Measurements from ENCODE around the gene VWA1.
"Not testable (repeated sequence)": the region's sequence is repeated elsewhere in the genome, so short reads cannot be mapped to it uniquely, and the experiment has no call there.

Gene VWA1

DNA sequence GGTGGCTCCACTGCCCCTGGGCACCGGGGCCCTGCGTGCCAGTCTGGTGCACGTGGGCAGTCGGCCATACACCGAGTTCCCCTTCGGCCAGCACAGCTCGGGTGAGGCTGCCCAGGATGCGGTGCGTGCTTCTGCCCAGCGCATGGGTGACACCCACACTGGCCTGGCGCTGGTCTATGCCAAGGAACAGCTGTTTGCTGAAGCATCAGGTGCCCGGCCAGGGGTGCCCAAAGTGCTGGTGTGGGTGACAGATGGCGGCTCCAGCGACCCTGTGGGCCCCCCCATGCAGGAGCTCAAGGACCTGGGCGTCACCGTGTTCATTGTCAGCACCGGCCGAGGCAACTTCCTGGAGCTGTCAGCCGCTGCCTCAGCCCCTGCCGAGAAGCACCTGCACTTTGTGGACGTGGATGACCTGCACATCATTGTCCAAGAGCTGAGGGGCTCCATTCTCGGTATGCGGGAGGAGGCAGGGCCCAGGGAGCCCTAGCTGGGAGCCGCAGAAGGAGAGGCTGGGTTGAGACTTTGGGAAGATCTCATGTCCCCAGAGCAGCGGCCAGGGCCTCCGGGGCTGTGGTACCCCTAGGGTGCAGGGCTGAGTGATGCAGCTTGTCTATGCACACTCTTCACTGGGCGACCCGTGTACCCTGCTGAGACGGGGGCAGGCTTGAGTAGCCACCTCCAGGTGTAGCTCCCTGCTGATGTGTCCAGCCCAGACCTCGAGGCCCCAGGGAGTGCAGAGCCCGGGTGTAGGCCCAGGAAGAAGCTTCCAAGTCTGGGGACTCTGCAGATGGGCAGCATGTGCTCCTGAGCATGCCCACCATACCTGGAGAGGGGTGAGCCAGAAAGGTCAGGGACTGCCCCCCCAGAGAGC is 1.8 kb downstream of the VWA1 start:
- DNase-seq (ENCODE audit: low spot score): no peak

DNA sequence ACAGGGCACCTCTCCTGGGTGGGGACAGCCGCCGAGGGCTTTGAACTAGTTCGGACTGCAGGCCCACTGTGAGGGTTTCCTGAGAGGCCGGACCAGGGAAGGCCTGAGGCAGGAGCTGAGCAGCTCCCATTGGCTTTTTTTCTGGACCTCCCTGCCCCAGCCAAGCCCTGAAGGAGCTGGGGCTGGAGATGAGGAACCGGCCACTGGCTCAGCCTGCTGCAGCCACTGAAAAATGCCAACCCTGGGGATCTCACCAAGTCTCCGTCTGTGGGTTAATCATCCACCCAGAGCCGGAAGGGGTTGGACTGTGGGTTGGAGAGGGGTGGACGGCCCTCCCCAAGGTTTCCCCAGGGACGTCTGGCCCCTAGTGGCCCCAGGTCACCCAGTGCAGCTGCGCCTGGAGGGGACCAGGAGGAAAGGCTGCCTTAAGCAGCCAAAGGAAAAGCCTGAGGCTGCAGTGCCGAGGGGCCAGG is 2.5 kb downstream of the VWA1 start:
- DNase-seq (ENCODE audit: low spot score): no peak

DNA sequence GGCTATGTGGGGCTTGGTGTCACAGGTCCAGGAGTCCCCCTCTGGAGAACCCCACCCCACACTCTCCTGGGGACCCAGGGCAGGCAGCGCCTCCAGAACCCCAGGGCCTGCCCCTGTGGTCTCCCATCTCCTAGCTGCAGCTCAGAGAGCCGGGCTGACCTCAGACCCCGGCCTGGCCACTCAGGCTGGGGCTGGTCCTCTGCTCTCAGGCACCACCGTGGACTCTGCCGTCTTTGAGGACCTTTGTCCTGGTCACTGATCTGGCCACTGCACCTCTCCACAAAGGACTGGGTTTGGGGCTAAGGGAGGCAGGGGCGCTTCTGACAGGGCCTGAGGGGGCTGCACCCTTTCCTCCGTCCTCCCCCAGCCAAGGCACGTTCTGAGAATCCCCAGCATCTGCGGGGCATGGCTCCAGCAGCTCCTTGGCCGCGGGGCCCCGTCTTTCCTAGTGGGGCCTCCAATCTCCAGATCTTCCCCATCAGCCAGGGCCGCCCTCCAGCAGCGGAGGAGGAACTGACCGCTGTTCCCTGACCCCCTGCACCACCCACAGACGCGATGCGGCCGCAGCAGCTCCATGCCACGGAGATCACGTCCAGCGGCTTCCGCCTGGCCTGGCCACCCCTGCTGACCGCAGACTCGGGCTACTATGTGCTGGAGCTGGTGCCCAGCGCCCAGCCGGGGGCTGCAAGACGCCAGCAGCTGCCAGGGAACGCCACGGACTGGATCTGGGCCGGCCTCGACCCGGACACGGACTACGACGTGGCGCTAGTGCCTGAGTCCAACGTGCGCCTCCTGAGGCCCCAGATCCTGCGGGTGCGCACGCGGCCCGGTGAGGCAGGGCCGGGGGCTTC is 3.3 kb downstream of the VWA1 start:
- no peak for DNase-seq (ENCODE audit: low spot score)

DNA sequence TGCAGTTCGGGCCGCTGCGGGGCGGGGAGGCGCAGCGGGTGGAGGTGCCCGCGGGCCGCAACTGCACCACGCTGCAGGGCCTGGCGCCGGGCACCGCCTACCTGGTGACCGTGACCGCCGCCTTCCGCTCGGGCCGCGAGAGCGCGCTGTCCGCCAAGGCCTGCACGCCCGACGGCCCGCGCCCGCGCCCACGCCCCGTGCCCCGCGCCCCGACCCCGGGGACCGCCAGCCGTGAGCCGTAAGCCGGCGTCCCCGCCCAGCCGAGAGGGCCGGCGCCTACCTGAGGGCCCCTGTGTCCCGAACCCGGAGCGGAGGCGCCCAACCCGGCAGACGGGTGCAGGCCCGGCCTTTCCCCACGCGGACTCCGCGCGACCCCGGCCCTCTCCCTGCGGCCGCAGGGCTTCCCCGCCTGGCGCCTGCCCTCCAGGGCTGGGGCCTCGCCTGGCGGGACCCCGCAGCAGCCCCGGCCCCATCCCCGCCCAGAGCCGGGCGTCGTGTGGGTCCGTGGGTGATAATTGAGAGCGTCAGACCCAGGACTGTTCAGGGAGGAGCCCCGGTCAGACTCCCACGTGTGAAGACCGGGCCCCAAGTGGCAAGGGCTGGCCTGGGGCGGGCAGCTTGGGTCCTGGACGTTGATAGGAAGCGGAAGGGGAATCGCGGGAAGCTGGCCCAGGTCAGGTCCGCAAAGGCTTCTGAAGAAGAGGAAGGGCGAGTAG is 4.2 kb downstream of the VWA1 start:
- DNase-seq (ENCODE audit: low spot score): no peak

DNA sequence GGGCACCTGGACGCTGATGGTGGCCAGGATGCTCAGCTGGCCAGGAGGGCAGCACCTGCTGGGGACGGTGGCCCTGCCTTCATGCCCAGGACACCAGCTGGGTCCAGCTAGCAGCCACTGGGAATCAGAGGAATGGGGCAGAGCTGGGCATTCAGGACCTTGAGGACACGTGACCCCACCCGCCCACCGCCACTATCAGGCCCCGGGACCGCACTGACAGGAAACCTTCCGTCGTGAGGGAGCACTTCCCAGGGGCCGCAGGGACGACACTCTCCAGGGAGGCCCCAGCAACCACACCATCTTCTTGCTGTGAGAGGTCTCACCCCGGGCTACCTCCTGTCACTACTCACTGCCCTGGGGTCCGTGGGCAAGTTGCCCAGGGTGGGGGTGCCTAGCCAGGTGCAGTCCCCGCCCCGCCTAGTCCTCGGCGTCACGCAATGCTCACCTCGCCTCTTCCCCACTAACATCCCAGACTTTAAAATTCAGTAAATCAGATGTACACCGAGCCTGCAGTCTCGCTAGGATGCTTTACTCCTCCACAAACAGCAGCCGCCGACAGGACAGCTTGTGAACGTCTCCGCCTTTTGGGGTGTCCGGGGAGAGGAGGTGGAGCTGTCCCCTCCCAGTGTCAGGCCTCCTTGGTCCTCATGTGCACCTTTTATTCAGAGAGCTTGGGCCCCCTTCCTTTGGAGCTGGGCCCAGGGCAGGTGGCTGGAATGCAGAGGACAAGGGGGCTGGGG is 4.9 kb downstream of the VWA1 start:
- DNase-seq (ENCODE audit: low spot score): no peak

DNA sequence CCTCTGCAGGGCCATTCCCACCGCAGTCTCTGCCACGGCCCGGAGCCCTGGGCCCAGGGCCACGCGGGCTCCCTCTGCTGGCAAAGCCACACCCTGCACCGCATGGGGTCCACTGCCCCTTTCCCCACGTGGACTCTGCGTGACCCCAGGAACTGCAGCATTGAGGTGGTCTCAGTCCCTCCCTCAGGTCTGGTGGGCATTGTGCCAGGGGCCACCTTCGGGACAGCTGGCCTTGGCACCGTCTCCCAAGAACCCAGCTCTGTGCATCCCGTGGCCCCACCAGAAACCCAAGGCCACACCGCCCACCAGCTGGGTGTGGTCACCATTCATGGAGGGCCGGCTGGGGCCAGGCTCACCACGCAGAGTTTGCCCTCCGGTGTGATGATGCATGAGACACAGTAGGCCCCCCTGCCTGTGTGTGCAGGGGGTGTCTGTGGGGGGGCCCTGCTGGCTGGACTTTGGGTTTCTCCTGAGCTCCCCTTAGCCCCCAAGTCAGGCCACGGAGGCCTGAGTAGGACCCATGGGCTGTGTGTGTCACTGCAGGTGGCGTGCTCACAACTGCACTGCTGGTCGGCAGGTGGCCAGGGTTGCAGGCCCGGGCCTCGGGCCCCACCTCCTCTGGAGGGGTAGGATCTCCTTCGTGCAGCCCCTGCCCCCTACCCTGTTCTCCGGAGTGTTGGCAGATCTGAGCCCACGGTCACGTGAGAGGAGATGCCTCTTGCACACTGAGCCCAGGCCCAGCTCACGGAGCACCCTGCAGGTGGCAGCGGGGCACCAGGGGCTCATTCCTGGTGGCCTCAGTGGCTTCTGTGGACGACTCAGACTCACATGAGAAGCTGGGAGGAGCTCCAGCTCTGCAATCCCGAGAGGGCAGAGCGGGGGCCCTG is 5.8 kb downstream of the VWA1 start:
- peak; percentile 91 for DNase-seq (ENCODE audit: low spot score)

DNA sequence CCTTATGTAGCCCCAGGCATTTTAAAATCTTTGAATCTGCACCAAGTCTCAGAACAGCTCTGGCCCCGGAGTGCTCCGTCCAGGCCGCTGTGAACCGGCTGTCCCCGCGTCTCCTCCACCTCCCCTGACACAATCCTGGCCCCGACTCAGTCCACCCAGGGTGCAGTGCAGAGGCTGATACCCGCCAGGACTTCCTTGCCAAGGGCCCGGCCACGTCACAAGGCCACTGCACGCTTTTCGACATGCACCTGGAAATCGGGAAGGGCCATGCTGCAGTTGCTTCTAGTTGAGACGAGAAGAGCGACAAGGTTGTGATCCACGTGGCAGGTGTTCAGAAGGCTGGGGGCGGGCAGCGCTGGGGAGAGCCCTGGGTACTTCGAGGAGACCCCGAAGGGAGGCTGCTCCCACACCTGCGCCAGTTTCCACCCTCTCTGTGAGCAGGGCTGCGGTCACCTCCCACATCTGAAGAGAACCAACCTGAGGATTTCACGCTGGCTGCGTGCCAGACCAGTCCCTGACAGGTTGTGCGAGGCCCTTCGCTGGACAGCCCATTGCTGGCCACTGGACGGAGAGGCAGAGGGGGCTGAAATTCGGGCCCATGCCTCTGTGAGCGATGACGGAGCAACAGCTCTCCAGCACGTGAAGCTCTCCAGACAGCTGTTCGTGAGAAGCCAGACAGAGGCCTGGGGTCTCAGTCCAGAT is 6.7 kb downstream of the VWA1 start:
- no peak for DNase-seq (ENCODE audit: low spot score)

DNA sequence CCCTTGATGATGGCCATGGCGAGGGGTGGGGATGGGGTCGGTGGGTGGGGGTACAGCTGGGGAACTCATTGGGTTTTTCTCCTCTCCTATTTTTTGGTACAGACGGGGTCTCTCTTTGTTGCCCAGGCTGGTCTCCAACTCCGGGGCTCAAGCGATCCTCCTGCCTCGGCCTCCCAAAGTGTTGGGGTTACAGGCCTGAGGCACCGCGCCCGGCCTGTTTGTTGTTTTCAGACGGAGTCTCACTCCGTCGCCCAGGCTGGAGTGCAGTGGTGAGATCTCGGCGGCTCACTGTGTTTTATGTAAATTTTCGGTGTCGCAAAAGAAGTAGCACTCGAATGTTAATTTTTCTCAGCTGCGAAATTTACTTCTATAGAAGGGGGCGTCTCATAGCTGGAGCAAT is 11.1 kb downstream of the VWA1 start:
- not testable (repeated sequence) for DNase-seq (ENCODE audit: low spot score)

DNA sequence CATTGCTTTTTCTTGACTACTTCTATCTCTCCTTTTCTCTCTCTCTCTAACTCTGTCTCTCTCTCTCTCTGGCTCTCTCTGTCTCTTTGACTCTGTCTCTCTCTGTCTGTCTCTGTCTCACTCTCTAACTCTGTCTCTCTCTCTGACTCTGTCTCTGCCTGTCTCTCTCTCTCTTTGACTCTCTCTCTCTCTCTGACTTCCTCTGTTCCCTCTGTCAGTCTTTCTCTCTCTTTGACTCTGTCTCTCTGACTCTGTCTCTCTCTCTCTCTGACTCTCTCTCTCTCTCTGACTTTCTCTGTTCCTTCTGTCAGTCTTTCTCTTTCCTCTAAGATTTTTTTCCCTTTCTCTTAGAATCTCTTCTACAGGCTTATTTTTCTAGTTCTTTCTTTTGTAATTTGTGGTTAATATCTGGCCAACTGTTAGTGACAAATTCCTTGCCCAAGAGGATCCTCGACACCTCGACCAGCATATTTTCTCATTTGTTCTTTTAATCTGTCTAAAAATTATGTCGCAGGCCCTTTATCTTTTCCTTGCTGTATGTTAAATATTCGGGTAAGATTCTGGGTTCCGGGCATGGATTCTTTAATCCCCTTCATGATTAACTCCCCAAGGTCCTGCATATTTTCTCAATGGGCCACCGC is 13.7 kb downstream of the VWA1 start, which contains the start of gene ATAD3C:
Gene ATAD3C, plus strand, starts transcription at position 591 of the 641 bp plus-strand sequence. CDS start 995 bp downstream, outside the sequence.
- no peak for DNase-seq (ENCODE audit: low spot score)

DNA sequence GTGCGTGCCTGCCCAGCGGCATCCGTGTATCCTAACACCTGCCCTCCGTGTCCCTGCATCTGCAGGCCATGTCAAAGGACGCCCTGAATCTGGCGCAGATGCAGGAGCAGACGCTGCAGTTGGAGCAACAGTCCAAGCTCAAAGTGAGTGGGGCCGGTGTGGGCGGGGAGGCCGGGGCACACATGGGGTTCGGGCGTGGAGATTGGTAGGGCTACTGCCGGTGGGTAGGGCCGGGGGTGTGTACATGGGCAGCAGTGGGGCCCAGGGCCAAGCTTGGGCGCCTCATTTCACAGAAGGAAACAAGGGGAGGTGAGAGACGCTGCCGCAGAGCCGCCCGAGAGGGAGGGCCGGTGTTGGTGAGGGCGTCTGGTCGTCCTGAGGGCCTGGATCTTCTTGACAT is 15.1 kb downstream of the VWA1 start:
- not testable (repeated sequence) for DNase-seq (ENCODE audit: low spot score)

DNA sequence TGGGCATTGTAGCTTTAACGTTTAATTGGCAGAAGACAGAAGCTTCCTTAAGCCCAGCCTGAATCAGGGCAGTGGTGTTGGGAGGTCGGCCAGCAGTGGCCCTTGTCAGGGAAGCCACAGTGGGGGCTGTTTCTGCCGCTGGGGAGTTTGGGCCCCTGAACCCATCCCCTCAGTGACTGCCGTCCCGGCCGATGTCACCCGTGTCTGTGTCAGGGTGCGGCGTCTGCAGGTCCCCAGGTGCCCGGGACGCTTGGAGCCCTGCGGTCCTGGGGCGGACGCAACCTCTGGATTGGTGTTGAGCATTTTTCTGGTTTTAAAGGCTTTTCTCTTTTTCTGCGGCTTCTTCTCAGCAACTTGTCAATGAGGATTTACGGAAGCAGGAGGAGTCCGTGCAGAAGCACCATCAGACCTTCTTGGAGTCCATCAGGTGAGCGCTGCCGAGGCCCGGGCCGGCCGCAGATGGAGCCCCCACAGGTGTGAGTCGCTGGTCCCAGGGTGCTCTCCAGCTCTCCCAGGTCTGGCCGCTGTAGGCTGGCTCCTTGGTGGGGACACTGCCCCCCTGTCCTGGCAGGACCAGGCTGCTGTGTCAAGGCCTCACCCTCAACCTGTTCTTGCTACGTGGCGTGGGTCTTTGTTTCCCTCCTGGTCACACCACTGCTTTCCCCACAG is 16.3 kb downstream of the VWA1 start:
- no peak for DNase-seq (ENCODE audit: low spot score)

DNA sequence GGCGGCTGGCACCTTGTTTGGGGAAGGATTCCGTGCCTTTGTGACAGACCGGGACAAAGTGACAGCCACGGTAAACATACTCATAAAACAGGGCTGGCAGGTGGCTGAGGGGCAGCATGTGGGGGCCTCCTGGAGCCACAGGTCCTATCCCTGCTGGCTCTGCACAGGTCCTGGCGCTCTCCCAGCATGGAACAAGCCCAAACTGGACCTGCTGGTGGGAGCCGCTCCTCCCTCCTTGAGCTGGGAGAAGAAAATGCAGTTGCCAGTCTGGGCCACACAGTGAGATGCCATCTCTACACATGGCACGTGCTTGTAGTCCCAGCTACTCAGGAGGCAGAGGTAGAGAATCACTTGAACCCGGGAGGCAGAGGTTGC is 16.9 kb downstream of the VWA1 start:
- DNase-seq (ENCODE audit: low spot score): not testable (repeated sequence)

DNA sequence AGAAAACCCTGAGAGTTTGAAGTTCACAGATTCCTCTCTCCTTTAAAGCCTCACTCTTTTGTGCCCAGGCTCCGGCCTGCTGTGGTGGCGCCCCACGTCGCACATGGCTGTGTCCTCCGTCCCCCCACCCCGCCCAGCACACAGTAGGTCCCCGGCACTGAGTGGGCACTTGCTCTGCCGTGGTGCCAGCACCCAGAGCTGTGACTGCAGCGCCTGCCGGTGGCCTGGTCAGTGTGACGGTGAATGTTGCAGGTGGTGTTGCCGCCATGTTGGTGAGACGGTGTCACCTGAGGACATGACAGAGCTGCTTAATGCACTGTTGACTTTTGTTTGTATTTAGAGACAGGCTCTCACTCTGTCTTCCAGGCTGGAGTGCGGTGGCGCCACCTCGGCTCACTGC is 17.4 kb downstream of the VWA1 start:
- DNase-seq (ENCODE audit: low spot score): no peak

DNA sequence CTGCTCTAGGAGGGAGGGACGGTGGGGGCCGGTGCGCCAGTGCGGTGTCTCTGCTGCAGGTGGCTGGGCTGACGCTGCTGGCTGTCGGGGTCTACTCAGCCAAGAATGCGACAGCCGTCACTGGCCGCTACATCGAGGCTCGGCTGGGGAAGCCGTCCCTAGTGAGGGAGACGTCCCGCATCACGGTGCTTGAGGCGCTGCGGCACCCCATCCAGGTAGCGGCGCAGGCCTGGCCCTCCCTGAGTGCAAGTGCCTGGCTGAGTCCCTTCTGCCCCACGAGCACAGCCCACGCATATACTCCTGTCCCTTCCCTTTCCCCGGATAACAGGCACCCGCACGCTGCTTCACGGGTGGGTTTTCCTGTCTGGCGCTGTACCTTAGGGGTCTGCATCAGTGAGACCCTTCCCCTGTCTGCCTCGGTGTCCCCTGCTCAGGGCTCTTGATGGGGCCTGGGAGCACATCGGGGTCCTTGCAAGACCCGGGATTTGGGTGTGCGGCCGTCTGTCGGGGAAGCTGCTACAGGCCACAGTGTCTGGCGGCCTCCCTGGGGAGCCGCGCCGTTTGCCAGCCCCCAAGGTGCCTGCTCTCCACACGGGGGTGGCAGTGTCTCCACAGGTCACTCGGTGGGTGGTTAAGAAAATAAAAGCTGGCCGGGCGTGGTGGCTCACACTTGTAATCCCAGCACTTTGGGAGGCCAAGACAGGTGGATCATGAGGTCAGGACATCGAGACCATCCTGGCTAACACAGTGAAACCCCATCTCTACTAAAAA is 19.0 kb downstream of the VWA1 start:
- DNase-seq (ENCODE audit: low spot score): not testable (repeated sequence)

DNA sequence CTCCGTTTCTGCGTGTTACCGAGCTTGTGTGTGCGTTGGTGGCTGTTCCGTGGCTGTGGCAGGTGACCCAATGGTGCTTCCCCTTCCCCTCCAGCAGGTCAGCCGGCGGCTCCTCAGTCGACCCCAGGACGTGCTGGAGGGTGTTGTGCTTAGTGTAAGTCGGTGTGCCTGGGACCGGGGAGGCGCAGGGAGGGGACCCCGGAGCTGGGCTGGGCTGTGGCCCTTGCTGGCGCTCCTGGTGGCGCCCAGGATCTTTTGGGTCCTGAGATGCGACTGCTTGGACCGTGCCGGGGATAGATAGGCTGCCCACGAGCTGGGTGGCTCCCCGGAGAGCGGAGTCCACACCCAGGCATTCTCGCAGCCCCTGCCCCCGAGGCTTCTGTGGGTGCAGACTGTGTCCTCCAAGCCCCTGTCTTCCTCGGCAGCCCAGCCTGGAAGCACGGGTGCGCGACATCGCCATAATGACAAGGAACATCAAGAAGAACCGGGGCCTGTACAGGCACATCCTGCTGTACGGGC is 19.9 kb downstream of the VWA1 start:
- DNase-seq (ENCODE audit: low spot score): no peak

DNA sequence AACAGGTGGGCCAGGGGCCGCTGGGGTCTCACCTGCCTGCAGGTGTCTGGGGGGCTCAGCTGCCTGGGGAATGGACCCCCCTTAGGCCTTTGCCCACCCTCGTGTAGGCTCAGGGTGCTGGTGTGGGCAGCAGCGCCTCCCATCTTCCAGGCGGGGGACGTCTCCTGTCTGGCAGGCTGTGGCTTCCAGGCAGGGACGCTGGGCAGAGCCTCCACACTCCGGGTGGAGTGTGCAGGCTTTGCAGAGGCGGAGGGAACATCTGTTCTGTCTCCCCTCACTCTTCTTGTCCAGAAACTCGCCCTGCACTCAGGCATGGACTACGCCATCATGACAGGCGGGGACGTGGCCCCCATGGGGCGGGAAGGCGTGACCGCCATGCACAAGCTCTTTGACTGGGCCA is 20.4 kb downstream of the VWA1 start:
- not testable (repeated sequence) for DNase-seq (ENCODE audit: low spot score)

DNA sequence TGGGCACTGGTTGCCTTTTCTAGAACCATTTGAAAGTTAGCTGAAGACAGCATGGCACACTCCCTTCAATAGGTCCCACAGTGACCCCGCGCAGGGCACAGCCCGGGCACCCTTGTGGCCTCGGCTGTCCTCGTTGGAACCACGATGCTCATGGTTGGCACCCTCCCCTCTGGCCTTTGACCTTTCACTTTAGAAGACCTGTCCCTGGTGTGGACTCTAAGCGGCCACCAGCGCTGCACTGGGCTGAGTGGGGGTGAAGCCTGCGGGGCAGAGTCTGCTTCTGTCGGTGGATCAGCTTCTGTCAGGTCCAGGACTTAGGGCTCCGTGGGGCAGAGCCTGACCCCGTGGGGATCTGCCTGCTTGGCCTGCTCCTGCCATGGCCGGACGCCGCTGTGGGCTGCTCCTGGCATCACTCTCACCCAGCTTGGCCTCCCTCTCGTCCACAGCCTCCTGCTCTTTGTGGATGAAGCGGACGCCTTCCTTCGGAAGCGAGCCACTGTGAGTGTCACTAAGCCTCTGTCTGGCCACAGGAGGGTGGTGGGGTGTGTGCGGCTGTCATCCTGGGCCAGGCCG is 21.3 kb downstream of the VWA1 start:
- not testable (repeated sequence) for DNase-seq (ENCODE audit: low spot score)

Measured in D341Med (cell line).